HG03196 (cell line): ENCODE data around the gene RPAIN.
"Not testable (repeated sequence)": the region's sequence is repeated elsewhere in the genome, so short reads cannot be mapped to it uniquely, and the experiment has no call there.

Experiments
- ATAC-seq: cut with Tn5 transposase; IDR thresholded peaks from one replicate; pipeline ENCODE4 v1.9.1; 2021; ENCODE audit not compliant: unreplicated experiment

RPAIN gene

GRCh38 chr17:5429191-5429887, 9.4 kb downstream of the RPAIN start:
- ATAC-seq, result no peak

GRCh38 chr17:5430413-5430999, 10.5 kb downstream of the RPAIN start:
- no peak for ATAC-seq

GRCh38 chr17:5431234-5431633, 11.3 kb downstream of the RPAIN start:
- ATAC-seq, result not testable (repeated sequence)

GRCh38 chr17:5431949-5432556, 12.1 kb downstream of the RPAIN start:
- no peak for ATAC-seq

GRCh38 chr17:5434984-5435383, 15.0 kb downstream of the RPAIN start:
- no peak for ATAC-seq

- not testable (repeated sequence) for ATAC-seq
Measured at GRCh38 chr17:5435781-5436315, 15.9 kb downstream of the RPAIN start.

- no peak for ATAC-seq
Measured at GRCh38 chr17:5437721-5438317, 17.8 kb downstream of the RPAIN start.

- ATAC-seq, result peak; percentile 88
Measured at GRCh38 chr17:5438716-5439445, 18.9 kb downstream of the RPAIN start, which contains the start of gene C1QBP. Gene C1QBP (minus strand): TSS chr17:5439155. CDS start chr17:5439073, 82 bp downstream.

- no peak for ATAC-seq
Measured at GRCh38 chr17:5439446-5439764, 19.4 kb downstream of the RPAIN start.

GRCh38 chr17:5443728-5444127, 23.7 kb downstream of the RPAIN start:
- no peak for ATAC-seq

GRCh38 chr17:5444209-5444608, 24.2 kb downstream of the RPAIN start:
- ATAC-seq, result no peak

GRCh38 chr17:5446786-5447185, 26.8 kb downstream of the RPAIN start:
- no peak for ATAC-seq

- ATAC-seq, result no peak
Measured at GRCh38 chr17:5464717-5465507, 44.9 kb downstream of the RPAIN start.

- no peak for ATAC-seq
Measured at GRCh38 chr17:5466295-5466694, 46.3 kb downstream of the RPAIN start.

GRCh38 chr17:5467416-5467815, 47.4 kb downstream of the RPAIN start:
- no peak for ATAC-seq

GRCh38 chr17:5468075-5468473, 48.1 kb downstream of the RPAIN start:
- ATAC-seq, result peak; percentile 4

- ATAC-seq, result no peak
Measured at GRCh38 chr17:5472511-5472910, 52.5 kb downstream of the RPAIN start.

GRCh38 chr17:5473906-5474305, 53.9 kb downstream of the RPAIN start:
- ATAC-seq, result no peak

- no peak for ATAC-seq
Measured at GRCh38 chr17:5478992-5479391, 59.0 kb downstream of the RPAIN start.

- ATAC-seq, result no peak
Measured at GRCh38 chr17:5480962-5481361, 61.0 kb downstream of the RPAIN start.
